ENCODE measurements around the gene TMEM232.
"Not testable (repeated sequence)": the region's sequence is repeated elsewhere in the genome, so short reads cannot be mapped to it uniquely, and the experiment has no call there.

The TMEM232 gene

DNA sequence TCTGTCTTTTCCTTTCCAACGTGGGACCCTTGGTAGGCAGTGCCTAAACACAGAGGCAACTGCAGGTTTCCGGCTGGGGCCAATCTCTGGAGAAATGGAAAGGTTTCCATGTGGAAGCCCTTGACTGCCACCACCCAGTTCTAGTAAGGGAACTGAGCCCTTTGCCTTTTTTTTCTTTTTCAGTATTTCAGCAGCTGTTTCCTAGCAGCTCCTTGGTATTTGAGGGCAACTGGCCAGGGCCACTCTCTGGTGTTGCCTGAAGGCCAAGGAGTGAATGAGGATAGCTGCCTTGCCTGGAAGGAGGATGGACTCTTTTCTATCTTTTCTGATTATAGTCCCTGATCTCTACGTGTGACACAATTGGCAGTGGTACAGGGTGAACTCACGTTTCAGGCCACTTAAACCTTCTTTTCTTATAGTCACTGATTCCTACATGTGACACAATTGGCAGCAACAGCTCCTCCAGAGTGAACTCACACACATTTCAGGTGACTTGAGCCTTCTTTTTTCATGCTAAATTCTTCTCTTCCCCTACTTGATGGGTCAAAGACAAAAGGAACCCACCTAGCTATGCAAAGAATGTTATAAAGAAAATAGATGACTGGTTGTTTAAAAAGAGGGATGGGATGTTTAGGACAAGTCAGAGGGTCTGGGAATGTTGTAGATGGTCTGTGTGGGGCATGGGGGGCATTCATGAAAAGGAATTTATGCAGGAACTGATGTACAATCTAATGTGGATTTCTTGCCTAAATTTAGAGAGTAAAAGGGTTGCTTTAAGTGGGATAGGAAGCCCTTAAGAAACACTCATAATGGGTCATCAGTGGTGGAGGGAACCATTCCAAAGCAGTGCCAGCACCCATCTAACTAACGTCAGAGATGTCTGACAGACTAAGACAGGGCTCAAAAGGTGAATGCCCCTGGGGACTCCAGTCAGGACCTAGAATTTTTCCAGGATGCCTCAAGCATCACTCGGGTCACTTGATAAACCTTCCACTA is 190.1 kb downstream of the TMEM232 start:
- TF ChIP-seq, protein P1, sequence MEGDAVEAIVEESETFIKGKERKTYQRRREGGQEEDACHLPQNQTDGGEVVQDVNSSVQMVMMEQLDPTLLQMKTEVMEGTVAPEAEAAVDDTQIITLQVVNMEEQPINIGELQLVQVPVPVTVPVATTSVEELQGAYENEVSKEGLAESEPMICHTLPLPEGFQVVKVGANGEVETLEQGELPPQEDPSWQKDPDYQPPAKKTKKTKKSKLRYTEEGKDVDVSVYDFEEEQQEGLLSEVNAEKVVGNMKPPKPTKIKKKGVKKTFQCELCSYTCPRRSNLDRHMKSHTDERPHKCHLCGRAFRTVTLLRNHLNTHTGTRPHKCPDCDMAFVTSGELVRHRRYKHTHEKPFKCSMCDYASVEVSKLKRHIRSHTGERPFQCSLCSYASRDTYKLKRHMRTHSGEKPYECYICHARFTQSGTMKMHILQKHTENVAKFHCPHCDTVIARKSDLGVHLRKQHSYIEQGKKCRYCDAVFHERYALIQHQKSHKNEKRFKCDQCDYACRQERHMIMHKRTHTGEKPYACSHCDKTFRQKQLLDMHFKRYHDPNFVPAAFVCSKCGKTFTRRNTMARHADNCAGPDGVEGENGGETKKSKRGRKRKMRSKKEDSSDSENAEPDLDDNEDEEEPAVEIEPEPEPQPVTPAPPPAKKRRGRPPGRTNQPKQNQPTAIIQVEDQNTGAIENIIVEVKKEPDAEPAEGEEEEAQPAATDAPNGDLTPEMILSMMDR (conservative IDR thresholded peaks at IDR 0.05; ENCODE audit: low read depth, low read length) = no peak

DNA sequence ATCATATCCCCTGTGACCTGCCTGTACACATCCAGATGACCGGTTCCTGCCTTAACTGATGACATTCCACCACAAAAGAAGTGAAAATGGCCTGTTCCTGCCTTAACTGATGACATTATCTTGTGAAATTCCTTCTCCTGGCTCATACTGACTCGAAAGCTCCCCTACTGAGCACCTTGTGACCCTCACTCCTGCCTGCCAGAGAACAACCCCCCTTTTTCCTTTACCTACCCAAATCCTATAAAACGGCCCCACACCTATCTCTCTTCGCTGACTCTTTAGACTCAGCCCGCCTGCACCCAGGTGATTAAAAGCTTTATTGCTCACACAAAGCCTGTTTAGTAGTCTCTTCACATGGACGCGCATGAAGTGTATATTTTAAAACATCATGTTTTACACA is 191.3 kb downstream of the TMEM232 start:
- DNase-seq (ENCODE audit: low read depth) = not testable (repeated sequence)

More for the DNA sequence above, 190.1 kb downstream of the TMEM232 start:
- DNase-seq (ENCODE audit: low read depth) = peak; percentile 6
- H3K4me3 ChIP-seq (ENCODE audit: low read depth, low read length) = no peak overlapping the region

DNA sequence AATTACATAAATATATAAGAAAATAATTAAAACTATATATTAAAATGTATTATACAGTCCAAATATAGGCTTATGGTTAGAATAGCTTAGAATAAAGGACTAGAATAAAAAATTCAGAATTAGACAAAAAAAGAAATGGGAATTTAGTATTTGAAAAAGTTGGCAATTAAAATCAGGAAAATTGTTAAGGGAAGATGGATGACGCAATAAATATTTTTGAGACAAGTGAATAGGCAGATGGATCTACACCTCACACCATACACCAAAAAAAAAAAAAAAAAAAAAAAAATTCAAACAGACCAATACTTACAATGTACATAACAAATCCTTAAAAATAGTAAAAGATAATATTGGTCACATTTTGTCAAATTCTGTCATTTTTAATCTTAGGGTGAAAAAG is 200.7 kb downstream of the TMEM232 start:
- TF ChIP-seq, protein P1 (conservative IDR thresholded peaks at IDR 0.05; ENCODE audit: low read depth, low read length) = no peak
- no peak overlapping the region for H3K4me3 ChIP-seq (ENCODE audit: low read depth, low read length)
- no peak for DNase-seq (ENCODE audit: low read depth)

More for the DNA sequence above, 191.3 kb downstream of the TMEM232 start:
- H3K4me3 ChIP-seq (ENCODE audit: low read depth, low read length) = not testable (repeated sequence)

DNA sequence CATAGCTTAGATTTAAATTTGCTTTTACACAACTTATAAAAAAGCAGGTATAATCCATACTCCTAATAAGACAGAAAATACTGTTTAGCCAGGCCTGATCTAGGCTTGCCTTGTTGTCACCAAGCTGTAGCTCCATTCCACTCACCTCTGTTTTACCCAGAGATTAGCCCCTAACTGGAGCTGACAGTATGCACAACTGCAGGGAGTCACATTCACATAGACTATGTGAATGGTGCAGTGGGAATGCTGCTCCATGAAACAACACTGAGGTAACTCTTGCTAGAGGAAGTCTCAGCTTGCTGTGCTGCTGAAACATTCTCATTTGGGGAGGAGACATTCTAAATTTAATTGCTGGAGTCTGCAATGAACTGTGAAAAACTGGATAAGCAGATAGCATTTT is 209.1 kb downstream of the TMEM232 start:
- DNase-seq (ENCODE audit: low read depth) = no peak
- H3K4me3 ChIP-seq (ENCODE audit: low read depth, low read length) = no peak overlapping the region
- TF ChIP-seq, protein P1 (conservative IDR thresholded peaks at IDR 0.05; ENCODE audit: low read depth, low read length) = no peak

DNA sequence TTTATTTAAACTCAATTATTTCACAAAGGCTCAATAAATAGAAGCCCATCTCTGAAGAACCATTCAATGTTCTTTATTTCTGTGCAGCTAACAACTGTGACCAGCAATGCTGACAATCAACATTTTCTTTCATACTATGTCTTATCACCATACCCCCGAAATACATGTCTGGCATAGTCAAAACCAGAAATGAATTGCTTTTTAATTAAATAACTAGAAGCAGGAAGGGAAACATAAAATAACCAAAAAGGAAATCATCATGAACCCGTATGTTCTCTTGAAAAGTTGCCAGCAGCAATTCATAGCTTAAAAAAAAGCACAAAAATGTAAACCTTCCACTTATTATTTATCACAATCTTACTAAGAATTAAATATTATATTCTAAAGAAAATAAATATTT is 212.4 kb downstream of the TMEM232 start:
- TF ChIP-seq, protein P1 (conservative IDR thresholded peaks at IDR 0.05; ENCODE audit: low read depth, low read length) = no peak
- no peak overlapping the region for H3K4me3 ChIP-seq (ENCODE audit: low read depth, low read length)
- no peak for DNase-seq (ENCODE audit: low read depth)

DNA sequence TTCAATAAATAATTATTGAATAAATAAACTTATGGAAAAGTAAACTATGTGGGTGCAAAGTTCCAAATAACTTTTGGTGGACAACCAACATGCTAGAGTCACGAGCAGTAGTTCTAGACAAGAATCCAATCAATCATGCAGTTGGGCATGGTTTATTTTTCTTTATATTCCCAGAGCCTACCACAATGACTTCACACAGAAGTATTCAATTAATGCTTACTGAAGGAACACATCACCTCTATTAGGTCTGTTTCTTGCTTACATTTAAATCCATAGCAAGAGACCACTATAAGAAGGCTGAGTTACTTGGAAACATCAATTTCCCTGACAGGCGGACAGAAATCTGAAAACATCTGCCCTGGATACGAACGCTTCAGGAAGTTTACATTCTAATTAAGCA is 214.2 kb downstream of the TMEM232 start:
- no peak overlapping the region for H3K4me3 ChIP-seq (ENCODE audit: low read depth, low read length)
- DNase-seq (ENCODE audit: low read depth) = no peak
- TF ChIP-seq, protein P1 (conservative IDR thresholded peaks at IDR 0.05; ENCODE audit: low read depth, low read length) = no peak

DNA sequence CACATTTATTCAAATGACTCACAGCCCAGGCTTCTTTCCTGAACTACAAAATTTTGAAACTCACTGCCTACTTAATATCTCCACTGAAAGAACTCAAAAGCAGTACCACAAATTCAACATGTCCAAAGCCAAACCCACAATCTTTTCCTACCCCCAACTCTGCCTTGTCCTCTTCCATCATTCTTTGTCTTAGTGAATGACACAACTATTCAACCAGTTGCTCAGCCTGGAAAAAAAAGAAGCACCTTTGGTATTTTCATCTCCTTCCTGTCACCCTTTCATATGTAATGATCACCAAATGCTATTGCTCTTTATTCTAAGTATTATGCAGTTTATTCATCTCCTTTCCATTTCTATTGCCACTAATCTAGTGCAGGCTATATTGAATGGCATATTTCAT is 216.3 kb downstream of the TMEM232 start:
- TF ChIP-seq, protein P1 (conservative IDR thresholded peaks at IDR 0.05; ENCODE audit: low read depth, low read length) = no peak
- DNase-seq (ENCODE audit: low read depth) = no peak

More for the DNA sequence above, 216.3 kb downstream of the TMEM232 start:
- H3K4me3 ChIP-seq (ENCODE audit: low read depth, low read length) = no peak overlapping the region
